OCI-LY7 (cell line): Measurements from ENCODE around the gene ENTPD7. TPM values are rescaled to one million over a fixed set of nuclear protein-coding genes. Genes with fewer than 3 reads are reported as not detected.

Experiments
- BruUV-seq: library from RNA; stranded (reverse); fragments of 400-500 nt; replicated peaks from 2 replicates; lab custom pipeline; 2021; lab: Mats Ljungman, UMichigan
- CTCF ChIA-PET: fragments of 300-600 bp; sonication (Branson Sonifier 250); formaldehyde crosslinking; loops from one replicate; lab custom pipeline; 2022; ENCODE audit warnings: antibody characterized with exemption; ENCODE audit not compliant: unreplicated experiment; lab: Charles Lee
- POLR2A ChIA-PET: fragments of 300-600 bp; sonication (Branson Sonifier 250); formaldehyde crosslinking; loops from one replicate; lab custom pipeline; 2022; ENCODE audit warnings: antibody characterized with exemption; lab: Charles Lee
- DNase-seq: peaks from one replicate; pipeline ENCODE4 v3.0.0-alpha.2; 2015; ENCODE audit warnings: low spot score
- H2AFZ ChIP-seq: fragments of 200-600 bp; sonication (generic), shearing (Covaris generic); 2 replicates; pipeline ENCODE4 v1.6.1; 2014; ENCODE audit warnings: mild to moderate bottlenecking, antibody characterized with exemption, low read length, moderate library complexity
- H3K27ac ChIP-seq: fragments of 200-600 bp; sonication (generic); 2 replicates; pipeline ENCODE4 v1.5.1; 2014; ENCODE audit warnings: mixed run types, low read depth, mild to moderate bottlenecking, moderate library complexity, low read length, inconsistent platforms; ENCODE audit not compliant: poor library complexity, severe bottlenecking
- H3K36me3 ChIP-seq: fragments of 200-600 bp; sonication (generic); 2 replicates; pipeline ENCODE4 v1.6.1; 2014; ENCODE audit warnings: mild to moderate bottlenecking, antibody characterized with exemption, low read length, moderate library complexity, mixed read lengths; ENCODE audit not compliant: insufficient read depth
- H3K4me1 ChIP-seq: fragments of 200-600 bp; sonication (generic); 2 replicates; pipeline ENCODE4 v1.5.1; 2014; ENCODE audit warnings: mild to moderate bottlenecking, low read length; ENCODE audit not compliant: insufficient read depth, poor library complexity, severe bottlenecking
- H3K4me2 ChIP-seq: fragments of 200-600 bp; sonication (generic); 2 replicates; pipeline ENCODE4 v1.6.1; 2014; ENCODE audit warnings: mild to moderate bottlenecking, low read length
- H3K4me3 ChIP-seq: fragments of 200-600 bp; sonication (generic); 2 replicates; pipeline ENCODE4 v1.5.1; 2014; ENCODE audit warnings: mild to moderate bottlenecking, low read depth, low read length; ENCODE audit not compliant: poor library complexity, severe bottlenecking
- H3K79me2 ChIP-seq: fragments of 200-600 bp; sonication (generic); 2 replicates; pipeline ENCODE4 v1.6.1; 2016; ENCODE audit warnings: low read depth, mild to moderate bottlenecking, low read length, moderate library complexity, mixed read lengths; ENCODE audit not compliant: insufficient read depth
- H3K9me2 ChIP-seq: fragments of 200-600 bp; sonication (generic); 2 replicates; pipeline ENCODE4 v1.6.1; 2016; ENCODE audit warnings: mild to moderate bottlenecking, low read length, mixed read lengths; ENCODE audit not compliant: insufficient read depth
- H3K9me3 ChIP-seq: fragments of 200-600 bp; sonication (generic); 2 replicates; pipeline ENCODE4 v1.6.1; 2014; ENCODE audit warnings: mild to moderate bottlenecking, mixed run types, low read length, mixed read lengths
- H4K20me1 ChIP-seq: fragments of 200-600 bp; sonication (generic); 2 replicates; pipeline ENCODE4 v1.6.1; 2014; ENCODE audit warnings: mild to moderate bottlenecking, antibody characterized with exemption, low read length, moderate library complexity, mixed read lengths; ENCODE audit not compliant: insufficient read depth
- CTCF ChIP-seq: fragments of 200-600 bp; sonication (generic); conservative IDR thresholded peaks from 2 replicates; pipeline ENCODE4 v1.5.1; 2014; ENCODE audit warnings: mild to moderate bottlenecking, antibody characterized with exemption, low read length, moderate library complexity, mixed read lengths
- EZH2phosphoT487 ChIP-seq: fragments of 200-600 bp; sonication (generic); IDR thresholded peaks from 2 replicates; pipeline ENCODE4 v1.6.1; 2018; ENCODE audit warnings: low read depth, borderline replicate concordance, mild to moderate bottlenecking, mixed run types, antibody characterized with exemption, low read length, moderate library complexity, mixed read lengths
- intact Hi-C: fragments of 100-400 bp; cut with micrococcal nuclease; formaldehyde crosslinking; loops from one replicate; pipeline ENCODE4 v1.10.0; 2022; ENCODE audit not compliant: unreplicated experiment
- total RNA-seq, 2 experiments: library from RNA; depleted of rRNA in 1 of 2; stranded (reverse); fragments of >200 nt in 1 of 2; shearing (Covaris generic) in 1 of 2; gene quantifications; 2 replicates each; pipeline ENCODE4 v1.2.3, GENCODE V29; 2014 to 2022

Gene ENTPD7
- total RNA-seq, 2 experiments from 2014 or later: 3.3 to 7.6 TPM

DNA sequence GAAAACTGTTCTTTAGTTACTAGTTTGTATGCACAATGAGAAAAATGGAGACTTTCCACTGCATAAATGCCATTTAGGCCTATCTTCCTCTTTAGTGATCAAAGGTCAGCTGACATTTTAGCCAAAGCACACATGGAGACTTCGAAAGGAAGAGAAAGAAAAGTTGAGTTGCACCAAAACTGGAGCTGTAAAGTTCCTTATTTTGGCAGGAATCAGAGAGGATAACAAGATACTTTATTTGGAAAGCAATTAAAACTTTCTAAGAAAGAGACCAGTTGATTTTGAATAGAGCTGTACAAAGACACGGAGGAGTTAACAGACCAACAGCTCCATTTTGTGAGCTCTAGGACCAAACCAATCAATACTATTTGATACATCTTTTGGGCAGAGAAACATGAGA, 14.2 kb downstream of the ENTPD7 start:
- intact Hi-C loops: no loop called here
- Histone ChIP-seq H3K9me3 (no peaks in the 10 kb centered on the region), H4K20me1 (no peaks in the 10 kb centered on the region), H3K9me2 (no peaks in the 10 kb centered on the region), H3K4me3 (no peak overlapping the region), H3K79me2 (no peaks in the 10 kb centered on the region), H3K4me1 (no peaks in the 10 kb centered on the region), H3K36me3 (no peaks in the 10 kb centered on the region), H3K27ac (no peak overlapping the region), H3K4me2 (no peak overlapping the region), H2AFZ (no peak overlapping the region)
- DNase-seq: no peak
- no TSS peak for BruUV-seq
- CTCF ChIA-PET: interaction anchor here (0.9 kb wide), 1 partner anchor 15 kb away, joined by 3 read pairs; no protein-coding TSS in a partner anchor
- no peak for TF ChIP-seq CTCF
- no peak for TF ChIP-seq EZH2phosphoT487
- POLR2A ChIA-PET: no interaction called here

DNA sequence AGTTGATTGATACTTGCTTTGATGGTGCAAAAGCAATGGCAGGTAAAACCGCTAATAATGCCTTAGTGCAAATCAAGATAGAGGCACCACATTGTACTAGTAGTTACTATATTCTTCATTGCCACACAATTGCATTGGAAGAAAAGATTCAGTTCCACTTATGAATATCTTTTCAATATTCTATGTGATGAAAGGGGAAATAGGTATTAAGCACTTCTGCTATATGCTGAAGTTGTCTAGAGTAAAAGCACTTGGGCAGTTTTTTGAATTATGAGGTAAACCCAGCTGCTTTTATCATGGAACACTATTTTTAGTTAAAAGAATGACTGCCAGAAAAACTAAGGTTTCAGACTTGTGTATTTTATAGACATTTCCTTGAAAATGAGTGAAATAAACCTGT, 15.5 kb downstream of the ENTPD7 start:
- H3K4me1 ChIP-seq: no peaks in the 10 kb centered on the region
- no peak overlapping the region for H3K4me2 ChIP-seq
- intact Hi-C loops: no loop called here
- ChIA-PET POLR2A (no interaction called here), CTCF (no interaction called here)
- H3K9me2 ChIP-seq: no peaks in the 10 kb centered on the region
- DNase-seq: no peak
- no peaks in the 10 kb centered on the region for H4K20me1 ChIP-seq
- no peaks in the 10 kb centered on the region for H3K36me3 ChIP-seq
- TF ChIP-seq CTCF (no peak), EZH2phosphoT487 (no peak)
- H2AFZ ChIP-seq: no peak overlapping the region
- no peak overlapping the region for H3K27ac ChIP-seq
- no peaks in the 10 kb centered on the region for H3K79me2 ChIP-seq
- no peaks in the 10 kb centered on the region for H3K9me3 ChIP-seq
- no peak overlapping the region for H3K4me3 ChIP-seq
- no TSS peak for BruUV-seq

GRCh38 chr10:99676426-99676825, 17.1 kb downstream of the ENTPD7 start:
- BruUV-seq: no TSS peak
- no peak overlapping the region for H3K4me2 ChIP-seq
- H3K9me2 ChIP-seq: no peaks in the 10 kb centered on the region
- no peaks in the 10 kb centered on the region for H4K20me1 ChIP-seq
- no peaks in the 10 kb centered on the region for H3K9me3 ChIP-seq
- intact Hi-C loops: no loop called here
- ChIA-PET CTCF (no interaction called here), POLR2A (interaction anchor here (0.6 to 0.9 kb wide), 4 partner anchors 17 to 117 kb away, joined by 3 to 4 read pairs (median 4); partner anchors contain the start of gene ENTPD7)
- no peak overlapping the region for H3K27ac ChIP-seq
- H3K79me2 ChIP-seq: no peaks in the 10 kb centered on the region
- no peak overlapping the region for H3K4me3 ChIP-seq
- TF ChIP-seq EZH2phosphoT487 (no peak), CTCF (no peak)
- no peak for DNase-seq
- no peaks in the 10 kb centered on the region for H3K36me3 ChIP-seq
- no peak overlapping the region for H2AFZ ChIP-seq
- H3K4me1 ChIP-seq: no peaks in the 10 kb centered on the region
